Nephron (organoid): ENCODE data around the gene BAIAP2L1.

ENCODE experiments used
- H3K27ac Mint-ChIP-seq, 3 experiments: 2 replicates each; pipeline ENCODE4 v1.8.0; 2020; ENCODE audit warnings: mixed read lengths in 3 of 3, mild to moderate bottlenecking in 2 of 3, moderate library complexity in 1 of 3
- H3K27me3 Mint-ChIP-seq: 2 replicates; pipeline ENCODE4 v1.8.0; 2021; ENCODE audit warnings: low read depth, mild to moderate bottlenecking, moderate library complexity, mixed read lengths
- H3K36me3 Mint-ChIP-seq: 2 replicates; pipeline ENCODE4 v1.8.0; 2020; ENCODE audit warnings: low read depth, mixed read lengths
- H3K4me1 Mint-ChIP-seq: 2 replicates; pipeline ENCODE4 v1.8.0; 2020; ENCODE audit warnings: mixed read lengths
- H3K4me3 Mint-ChIP-seq, 3 experiments: 2 replicates each; pipeline ENCODE4 v1.8.0; 2020; ENCODE audit warnings: mild to moderate bottlenecking in 3 of 3, mixed read lengths in 3 of 3, moderate library complexity in 2 of 3
- H3K9me3 Mint-ChIP-seq: 2 replicates; pipeline ENCODE4 v1.8.0; 2020; ENCODE audit warnings: mixed read lengths
- TF ChIP-seq, protein P1 (sequence below), 3 experiments: fragments of 200-600 bp; sonication (generic); IDR thresholded peaks; one replicate each; pipeline ENCODE4 v1.5.0; 2021; ENCODE audit warnings: antibody characterized with exemption in 3 of 3; ENCODE audit not compliant: unreplicated experiment in 3 of 3

BAIAP2L1 gene

DNA sequence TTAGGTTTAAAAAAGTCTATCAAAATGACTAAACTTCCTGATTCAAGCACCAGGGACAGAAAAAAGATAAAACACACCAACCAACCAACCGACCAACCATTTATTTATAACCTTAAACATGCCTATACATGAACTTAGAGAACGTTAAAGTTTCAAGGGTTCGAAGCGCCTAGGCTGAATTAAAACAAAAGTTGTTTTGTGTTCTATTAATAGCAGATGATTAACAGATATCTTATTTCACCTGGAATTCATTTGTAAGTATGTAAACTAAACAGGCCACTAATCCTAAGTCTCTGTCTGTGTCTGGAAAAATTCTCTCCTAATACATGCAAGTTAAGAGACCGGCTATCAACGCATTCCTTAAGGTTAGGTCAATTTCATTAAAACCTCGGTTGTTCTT lies 1.4 kb downstream of the BAIAP2L1 start:
- Mint-ChIP-seq H3K4me1 (peaks cover 22% of the 10 kb centered on the region), H3K9me3 (no peaks in the 10 kb centered on the region), H3K27ac (peak overlapping the region; percentile 58 to 83 (median 82)), H3K27me3 (peaks cover 42% of the 10 kb centered on the region), H3K4me3 (peak overlapping the region; percentile 79 to 87 (median 87)), H3K36me3 (no peaks in the 10 kb centered on the region)
- TF ChIP-seq, protein P1, sequence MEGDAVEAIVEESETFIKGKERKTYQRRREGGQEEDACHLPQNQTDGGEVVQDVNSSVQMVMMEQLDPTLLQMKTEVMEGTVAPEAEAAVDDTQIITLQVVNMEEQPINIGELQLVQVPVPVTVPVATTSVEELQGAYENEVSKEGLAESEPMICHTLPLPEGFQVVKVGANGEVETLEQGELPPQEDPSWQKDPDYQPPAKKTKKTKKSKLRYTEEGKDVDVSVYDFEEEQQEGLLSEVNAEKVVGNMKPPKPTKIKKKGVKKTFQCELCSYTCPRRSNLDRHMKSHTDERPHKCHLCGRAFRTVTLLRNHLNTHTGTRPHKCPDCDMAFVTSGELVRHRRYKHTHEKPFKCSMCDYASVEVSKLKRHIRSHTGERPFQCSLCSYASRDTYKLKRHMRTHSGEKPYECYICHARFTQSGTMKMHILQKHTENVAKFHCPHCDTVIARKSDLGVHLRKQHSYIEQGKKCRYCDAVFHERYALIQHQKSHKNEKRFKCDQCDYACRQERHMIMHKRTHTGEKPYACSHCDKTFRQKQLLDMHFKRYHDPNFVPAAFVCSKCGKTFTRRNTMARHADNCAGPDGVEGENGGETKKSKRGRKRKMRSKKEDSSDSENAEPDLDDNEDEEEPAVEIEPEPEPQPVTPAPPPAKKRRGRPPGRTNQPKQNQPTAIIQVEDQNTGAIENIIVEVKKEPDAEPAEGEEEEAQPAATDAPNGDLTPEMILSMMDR (IDR thresholded peaks at IDR 0.05; ENCODE audit: unreplicated experiment in 3 of 3): no peak

DNA sequence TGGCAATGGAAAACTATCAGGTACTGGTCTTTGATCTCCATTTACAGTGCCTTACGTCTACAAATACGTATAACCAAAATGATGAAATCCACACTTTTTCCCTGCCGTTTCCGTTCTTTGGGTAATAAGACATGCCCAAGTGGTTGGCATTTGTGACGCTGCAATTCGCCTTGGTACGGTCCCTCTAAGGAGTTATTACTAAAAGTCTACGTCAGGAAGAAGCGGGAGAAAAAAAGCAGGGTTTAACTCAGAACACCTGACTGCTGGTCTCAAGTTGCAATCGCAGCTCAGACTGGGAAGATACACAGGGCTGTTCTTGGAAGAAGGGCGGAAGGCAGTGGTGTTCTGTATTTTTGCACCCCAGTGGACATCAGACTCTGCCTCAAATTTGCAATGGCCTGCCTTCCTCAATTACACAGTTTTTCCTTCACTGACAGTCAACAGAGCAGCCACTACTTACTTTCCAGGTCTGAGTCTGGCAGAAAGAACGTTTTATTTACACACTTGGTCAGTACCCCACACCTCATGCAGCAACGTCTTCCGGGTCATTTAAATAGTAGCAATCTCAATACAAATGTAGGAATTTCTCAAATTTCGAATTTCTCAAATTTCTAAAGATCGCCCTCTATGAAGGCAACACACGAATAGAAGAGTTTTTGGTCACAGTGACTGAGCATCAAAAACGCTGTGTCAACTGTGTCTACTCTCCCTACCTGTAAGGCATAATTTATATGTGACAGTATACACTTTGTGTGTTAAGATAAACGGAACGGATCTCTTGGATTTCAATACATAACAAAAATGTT lies 2.1 kb downstream of the BAIAP2L1 start:
- H3K27ac Mint-ChIP-seq: peak overlapping the region; percentile 58 to 83 (median 82)
- no peaks in the 10 kb centered on the region for H3K36me3 Mint-ChIP-seq
- peaks cover 38% of the 10 kb centered on the region for H3K27me3 Mint-ChIP-seq
- peak overlapping the region; percentile 79 to 87 (median 87) for H3K4me3 Mint-ChIP-seq
- TF ChIP-seq, protein P1 (IDR thresholded peaks at IDR 0.05; ENCODE audit: unreplicated experiment in 3 of 3): no peak
- H3K4me1 Mint-ChIP-seq: peaks cover 26% of the 10 kb centered on the region
- H3K9me3 Mint-ChIP-seq: no peaks in the 10 kb centered on the region

DNA sequence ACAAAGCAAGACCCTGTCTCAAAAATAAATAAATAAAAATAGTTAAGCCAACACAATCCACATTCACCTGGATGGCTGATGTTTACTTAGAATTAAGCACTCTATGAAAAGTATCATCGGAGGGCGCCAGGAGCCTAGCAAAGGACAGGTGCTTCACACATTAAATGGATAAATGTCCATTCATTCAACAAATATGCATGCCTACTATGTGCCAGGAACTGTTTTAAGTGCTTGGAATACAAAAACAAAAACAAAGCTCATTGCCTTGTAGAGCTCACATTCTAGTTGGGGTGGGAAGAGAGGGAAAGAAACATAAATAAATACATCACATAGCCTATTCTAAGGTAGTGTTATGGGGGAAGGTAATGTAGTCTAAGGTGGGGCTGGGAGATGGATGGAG lies 4.1 kb downstream of the BAIAP2L1 start:
- H3K9me3 Mint-ChIP-seq: no peaks in the 10 kb centered on the region
- peaks cover 26% of the 10 kb centered on the region for H3K4me1 Mint-ChIP-seq
- H3K4me3 Mint-ChIP-seq: no peak overlapping the region
- TF ChIP-seq, protein P1 (IDR thresholded peaks at IDR 0.05; ENCODE audit: unreplicated experiment in 3 of 3): no peak
- no peak overlapping the region for H3K27ac Mint-ChIP-seq
- H3K27me3 Mint-ChIP-seq: peaks cover 19% of the 10 kb centered on the region
- H3K36me3 Mint-ChIP-seq: no peaks in the 10 kb centered on the region

DNA sequence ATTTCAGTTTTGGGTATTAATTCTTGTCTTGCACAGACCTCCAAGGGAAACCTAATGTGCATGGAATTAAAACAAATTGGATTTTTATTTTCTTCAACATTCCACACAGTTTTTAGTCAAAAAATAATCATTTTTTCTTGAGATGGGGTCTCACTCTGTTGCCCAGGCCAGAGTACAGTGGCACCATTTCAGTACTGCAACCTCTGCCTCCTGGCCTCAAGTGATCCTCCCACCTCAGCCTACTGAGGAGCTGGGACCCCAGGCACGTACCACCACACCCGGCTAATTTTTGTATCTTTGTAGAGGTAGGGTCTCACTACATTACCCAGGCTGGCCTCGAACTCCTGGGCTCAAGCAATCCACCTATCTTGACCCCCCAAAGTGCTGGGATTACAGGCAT lies 4.9 kb downstream of the BAIAP2L1 start:
- Mint-ChIP-seq H3K4me3 (no peak overlapping the region), H3K36me3 (no peaks in the 10 kb centered on the region), H3K4me1 (peaks cover 26% of the 10 kb centered on the region), H3K9me3 (no peaks in the 10 kb centered on the region), H3K27ac (no peak overlapping the region), H3K27me3 (peaks cover 15% of the 10 kb centered on the region)
- TF ChIP-seq, protein P1 (IDR thresholded peaks at IDR 0.05; ENCODE audit: unreplicated experiment in 3 of 3): no peak

DNA sequence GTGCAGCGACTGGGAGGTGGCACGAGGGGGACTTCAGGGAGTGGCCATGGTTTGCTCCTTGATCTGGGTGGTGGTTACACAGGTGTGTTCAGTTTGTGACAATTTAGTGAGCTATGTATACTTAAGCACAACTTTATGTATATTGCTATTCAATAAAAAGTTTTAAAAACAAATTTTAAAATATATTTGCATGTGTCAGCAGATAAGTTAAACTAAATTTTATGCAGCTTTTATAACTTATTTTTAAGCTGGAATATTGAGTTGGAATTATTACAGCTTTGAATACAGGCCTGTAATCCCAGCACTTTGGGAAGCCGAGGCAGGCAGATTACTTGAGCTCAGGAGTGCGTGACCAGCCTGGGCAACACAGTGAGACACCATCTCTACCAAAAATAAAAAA lies 5.4 kb downstream of the BAIAP2L1 start:
- H3K4me1 Mint-ChIP-seq: peaks cover 26% of the 10 kb centered on the region
- H3K27me3 Mint-ChIP-seq: peaks cover 15% of the 10 kb centered on the region

More for the DNA sequence above, 5.4 kb downstream of the BAIAP2L1 start:
- Mint-ChIP-seq H3K27ac (no peak overlapping the region), H3K36me3 (no peaks in the 10 kb centered on the region), H3K4me3 (no peak overlapping the region), H3K9me3 (no peaks in the 10 kb centered on the region)
- TF ChIP-seq, protein P1 (IDR thresholded peaks at IDR 0.05; ENCODE audit: unreplicated experiment in 3 of 3): no peak
